COLO668 (cell line): Measurements from ENCODE around the gene MIAT.
A peak's percentile ranks its signal among the peaks of the same experiment; 100 is the strongest.

Source experiments
- DNase-seq: peaks from one replicate; lab custom pipeline; 2025; ENCODE audit not compliant: unreplicated experiment; lab: John Stamatoyannopoulos, UW

MIAT gene

GRCh38 chr22:26631282-26631681 lies 26.1 kb upstream of the MIAT start:
- DNase-seq: no peak

GRCh38 chr22:26632422-26633155 lies 24.8 kb upstream of the MIAT start:
- no peak for DNase-seq

GRCh38 chr22:26634189-26634588 lies 23.2 kb upstream of the MIAT start:
- no peak for DNase-seq

DNA sequence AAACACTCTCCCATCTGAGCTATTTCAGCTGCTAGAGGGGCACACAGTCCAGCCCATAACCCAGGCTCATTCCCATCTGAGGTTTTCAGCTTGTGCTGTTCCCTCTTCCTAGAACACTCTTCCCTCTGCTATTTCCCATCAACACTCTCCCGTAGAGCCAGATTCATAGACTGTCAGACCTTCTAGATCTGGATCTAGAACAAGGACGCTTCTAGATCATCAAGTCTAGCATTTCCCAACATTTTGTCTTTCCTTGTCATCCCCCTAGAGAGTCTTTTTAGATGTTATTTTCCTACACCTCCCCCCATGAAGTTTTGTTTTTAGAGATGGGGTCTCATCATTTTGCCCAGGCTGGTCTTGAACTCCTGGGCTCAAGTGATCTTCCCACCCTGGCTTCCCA lies 22.3 kb upstream of the MIAT start:
- DNase-seq: no peak

DNA sequence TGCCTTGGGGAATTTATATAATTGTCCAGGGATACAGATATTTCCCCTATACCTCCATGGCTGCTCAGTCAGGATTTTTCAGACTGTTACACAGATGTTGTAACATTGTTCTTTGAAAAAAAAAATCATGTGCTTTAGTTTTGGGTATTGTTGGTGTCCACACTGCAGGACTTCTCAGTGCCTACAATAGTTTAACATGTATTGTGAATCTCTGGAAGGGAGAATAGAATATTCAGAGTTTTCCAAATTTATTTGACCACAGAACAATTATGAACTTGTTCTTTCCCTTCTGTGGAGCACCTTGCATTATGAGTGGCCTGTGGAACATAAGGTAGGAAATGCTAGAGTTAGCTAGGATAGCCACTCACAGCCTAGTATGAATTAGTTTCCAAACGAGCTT lies 21.1 kb upstream of the MIAT start:
- no peak for DNase-seq

GRCh38 chr22:26642465-26643417 lies 14.6 kb upstream of the MIAT start:
- peak; percentile 11 for DNase-seq

- DNase-seq: no peak
Observed at GRCh38 chr22:26643418-26644100, 13.8 kb upstream of the MIAT start.

- peak; percentile 54 for DNase-seq
Observed at GRCh38 chr22:26646158-26646557, 11.2 kb upstream of the MIAT start.

- peak; percentile 95 for DNase-seq
Observed at GRCh38 chr22:26648011-26648497, 9.3 kb upstream of the MIAT start.

DNA sequence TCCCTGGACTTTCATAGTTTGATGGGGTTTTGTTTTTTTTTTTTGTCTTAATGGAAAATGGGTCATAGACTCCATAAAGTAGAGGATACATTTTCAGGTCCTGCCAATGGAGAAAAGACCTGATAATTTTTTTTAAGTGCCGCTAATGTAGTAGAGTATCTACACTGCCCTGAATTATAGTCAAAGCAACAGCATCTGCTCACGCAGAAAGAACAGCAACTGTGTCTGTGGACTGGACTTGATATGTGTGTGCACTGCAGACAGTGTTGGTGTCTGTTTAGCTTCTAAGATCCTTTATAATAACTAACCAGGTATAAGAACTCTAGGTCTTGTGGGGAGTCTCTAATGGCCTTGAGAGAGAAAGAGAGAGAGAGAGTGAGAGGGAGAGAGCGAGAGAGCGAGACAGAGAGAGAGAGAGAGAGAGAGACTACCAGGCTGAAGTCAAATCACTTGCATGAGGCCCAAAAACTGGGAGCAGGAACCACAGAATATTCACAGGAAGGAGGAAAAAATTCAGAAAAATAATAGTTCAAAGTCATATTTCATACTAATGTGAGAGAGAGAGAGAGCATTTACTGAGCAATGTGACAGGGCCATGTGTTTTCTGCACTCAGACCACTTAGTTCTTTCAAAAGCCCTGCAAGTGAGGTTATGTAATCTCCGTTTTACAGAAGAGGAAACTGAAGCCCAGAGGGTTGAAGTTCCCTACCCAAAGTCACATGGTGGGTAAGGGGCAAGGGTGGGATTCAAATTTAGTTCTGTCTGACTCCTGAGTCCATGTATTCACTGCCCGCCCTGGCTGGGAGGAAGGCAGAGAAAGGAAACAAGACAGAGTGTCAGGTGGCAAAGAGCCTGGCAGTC lies 8.6 kb upstream of the MIAT start:
- peak; percentile 26 for DNase-seq

- no peak for DNase-seq
Observed at GRCh38 chr22:26650722-26651421, 6.5 kb upstream of the MIAT start.

DNA sequence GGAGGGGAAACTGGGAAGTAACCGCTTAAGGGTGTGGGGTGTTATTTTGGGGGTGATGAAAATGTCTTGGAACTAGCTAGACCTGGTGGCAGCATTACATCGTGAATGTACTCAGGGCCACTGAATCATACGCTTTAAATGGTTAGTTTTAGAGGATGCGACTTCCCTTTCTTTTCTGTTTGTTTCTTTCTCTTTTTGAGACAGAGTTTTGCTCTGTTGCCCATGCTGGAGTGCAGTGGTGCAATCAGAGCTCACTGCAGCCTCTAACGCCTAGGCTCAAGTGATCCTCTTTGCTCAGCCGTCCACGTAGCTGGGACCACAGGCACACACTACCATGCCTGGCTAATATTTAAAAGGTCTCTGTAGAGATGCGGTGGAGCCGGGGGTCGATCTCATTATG lies 5.6 kb upstream of the MIAT start:
- DNase-seq: no peak

- DNase-seq: peak; percentile 36
Observed at GRCh38 chr22:26658161-26658560, 773 bp downstream of the MIAT start.

- DNase-seq: peak; percentile 92
Observed at GRCh38 chr22:26658671-26659478, 1.5 kb downstream of the MIAT start.

- no peak for DNase-seq
Observed at GRCh38 chr22:26660356-26660755, 3.0 kb downstream of the MIAT start.

- DNase-seq: peak; percentile 85
Observed at GRCh38 chr22:26660961-26661578, 3.7 kb downstream of the MIAT start.

GRCh38 chr22:26662160-26662559 lies 4.8 kb downstream of the MIAT start:
- DNase-seq: no peak

DNA sequence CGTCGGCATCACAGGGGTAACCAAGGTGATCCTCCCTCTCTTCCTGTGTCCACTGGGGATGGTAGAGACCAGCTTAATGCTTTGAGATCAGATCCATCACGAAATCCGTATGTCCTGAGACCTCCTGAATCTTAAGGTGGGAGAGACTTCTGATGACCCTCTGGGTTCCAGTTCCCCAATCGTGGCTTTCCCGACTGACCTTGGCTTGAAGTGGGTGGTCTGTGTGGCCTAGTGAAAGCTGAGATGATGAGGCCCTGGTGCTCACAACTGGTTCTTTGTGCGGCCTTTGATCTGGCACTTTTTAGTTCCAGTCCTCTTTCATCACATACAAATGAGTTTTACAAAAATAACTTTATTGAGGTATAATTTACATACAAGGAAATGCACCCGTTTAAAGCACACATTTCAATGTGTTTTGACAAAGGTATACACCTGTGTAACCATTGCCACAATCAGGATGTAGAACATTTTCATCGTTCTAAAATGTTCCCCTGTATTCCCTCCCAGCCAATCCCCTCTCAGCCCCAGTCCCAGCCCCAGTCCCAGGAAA lies 6.1 kb downstream of the MIAT start:
- no peak for DNase-seq
